Measurements from ENCODE around the gene PODXL.
A peak's percentile ranks its signal among the peaks of the same experiment; 100 is the strongest.
"Not testable (repeated sequence)": the region's sequence is repeated elsewhere in the genome, so short reads cannot be mapped to it uniquely, and the experiment has no call there.

The PODXL gene

DNA sequence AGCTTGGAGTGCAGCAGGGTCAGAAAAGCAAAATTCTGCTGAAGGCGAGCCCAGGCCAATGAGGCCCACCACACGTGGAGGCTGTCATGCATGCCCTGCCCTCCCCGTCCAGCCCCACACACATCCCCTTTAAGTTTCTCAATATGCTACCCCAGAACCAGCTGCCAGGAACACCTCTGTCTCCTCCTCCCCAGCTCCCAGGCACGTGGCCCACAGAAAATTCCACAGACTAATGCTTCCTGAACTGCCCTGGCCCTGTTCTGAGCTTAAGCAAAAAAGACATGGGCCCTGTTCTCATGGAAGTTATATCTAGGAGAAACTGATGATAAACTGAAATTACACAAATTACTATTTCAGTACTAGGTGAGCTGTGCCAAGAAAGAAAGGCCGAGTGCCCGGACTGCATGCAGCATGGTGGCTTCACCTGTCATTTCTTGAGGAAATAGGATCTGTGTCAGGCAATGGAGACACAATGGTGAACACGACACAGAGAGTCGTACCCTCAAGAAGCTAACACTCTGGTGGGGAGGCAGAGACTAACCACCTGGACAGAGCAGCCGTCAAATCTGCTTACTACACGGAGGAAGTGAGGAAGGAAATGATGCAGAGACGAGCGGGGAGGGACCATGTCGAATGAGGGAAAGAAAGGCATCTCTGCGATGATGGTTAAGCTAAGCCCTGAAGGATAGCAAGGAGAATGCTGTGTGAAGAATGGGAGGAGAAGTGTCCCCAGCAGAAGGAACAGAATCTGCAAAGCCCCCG, 44.5 kb downstream of the PODXL start:
- DNase-seq (ENCODE audit: low spot score), result no peak

DNA sequence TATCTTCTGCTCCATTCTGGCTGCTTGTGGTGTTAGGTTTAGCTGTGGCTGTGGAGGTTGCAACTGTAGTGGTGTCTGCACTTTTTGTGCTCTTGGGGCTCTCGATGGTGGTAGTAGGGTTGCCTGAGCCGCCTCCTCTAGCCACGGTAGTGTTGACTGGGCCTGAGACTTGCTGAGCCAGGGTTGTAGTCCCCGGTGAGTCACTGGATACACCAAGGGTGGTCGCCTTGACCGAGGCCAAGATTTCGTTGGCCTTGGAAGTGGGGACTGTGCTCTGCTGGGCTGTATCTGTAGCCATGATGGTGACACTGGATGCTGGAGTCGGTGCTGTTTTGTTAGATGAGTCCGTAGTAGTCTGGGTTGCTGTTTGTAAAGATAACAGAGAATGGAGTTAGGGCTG, 45.4 kb downstream of the PODXL start:
- DNase-seq (ENCODE audit: low spot score), result no peak

GRCh38 chr7:131509781-131510180, 46.6 kb downstream of the PODXL start:
- no peak for DNase-seq (ENCODE audit: low spot score)

GRCh38 chr7:131508754-131509486, 47.5 kb downstream of the PODXL start:
- DNase-seq (ENCODE audit: low spot score), result no peak

GRCh38 chr7:131507592-131508331, 48.7 kb downstream of the PODXL start:
- DNase-seq (ENCODE audit: low spot score), result peak; percentile 76

DNA sequence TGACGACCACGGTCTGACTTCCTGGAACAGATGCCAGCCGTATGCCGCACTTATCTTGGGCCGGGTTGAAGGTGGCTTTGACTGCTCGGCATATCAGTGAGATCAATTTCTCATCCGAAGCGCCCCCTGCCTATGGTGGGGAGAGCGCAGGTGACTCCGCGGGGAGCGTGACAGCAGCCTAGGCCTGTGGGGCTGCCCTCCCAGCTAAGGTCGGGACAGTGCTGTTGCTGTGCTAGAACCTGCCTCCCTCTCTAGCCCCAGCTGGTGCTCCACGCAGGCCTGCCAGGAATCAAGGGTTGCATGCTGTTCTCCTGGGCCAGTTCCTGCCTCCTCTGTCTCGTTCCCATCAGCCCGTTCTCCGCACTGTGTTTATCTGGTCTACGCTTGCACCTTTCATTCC, 49.8 kb downstream of the PODXL start:
- no peak for DNase-seq (ENCODE audit: low spot score)

- DNase-seq (ENCODE audit: low spot score), result no peak
These were observed 50.5 kb downstream of the PODXL start for GRCh38 chr7:131505636-131506557.

GRCh38 chr7:131505037-131505620, 51.3 kb downstream of the PODXL start:
- DNase-seq (ENCODE audit: low spot score), result not testable (repeated sequence)

- no peak for DNase-seq (ENCODE audit: low spot score)
These were observed 52.1 kb downstream of the PODXL start for GRCh38 chr7:131504157-131504899.

GRCh38 chr7:131503639-131504038, 52.8 kb downstream of the PODXL start:
- no peak for DNase-seq (ENCODE audit: low spot score)

DNA sequence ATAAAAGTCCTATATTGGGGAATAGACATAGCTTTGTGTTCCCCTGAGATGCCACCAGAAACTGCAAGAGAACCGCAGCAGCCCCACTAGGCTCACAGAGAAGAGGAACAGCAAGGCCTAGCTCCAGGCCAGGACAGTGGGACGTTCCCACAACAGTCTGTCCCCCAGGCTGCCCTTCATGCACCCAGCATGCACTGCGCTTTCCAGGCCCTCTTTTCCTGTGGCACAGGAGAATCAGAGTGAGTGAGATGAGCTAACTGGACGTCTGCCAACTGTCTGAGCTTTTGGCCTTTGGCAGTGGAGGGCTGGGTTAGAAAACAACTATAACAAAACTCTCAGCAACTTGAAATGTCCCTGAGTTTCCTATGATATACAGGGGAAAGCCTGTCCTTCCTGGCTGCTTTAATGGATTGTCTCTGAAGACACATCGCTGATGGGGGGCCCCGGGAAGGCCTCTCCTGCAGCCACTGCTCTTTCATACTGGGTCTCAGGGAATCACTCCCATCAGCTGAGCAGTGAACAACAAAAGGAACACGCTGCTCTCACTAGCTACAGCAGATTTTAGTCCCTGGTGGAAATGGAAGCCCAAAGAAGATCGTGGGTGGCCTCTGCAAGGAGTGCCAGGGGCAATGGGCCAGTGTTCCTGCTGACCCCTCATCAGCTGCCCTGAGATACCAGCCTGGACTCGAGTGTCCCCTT, 53.5 kb downstream of the PODXL start:
- no peak for DNase-seq (ENCODE audit: low spot score)

GRCh38 chr7:131501930-131502685, 54.3 kb downstream of the PODXL start:
- DNase-seq (ENCODE audit: low spot score), result no peak

GRCh38 chr7:131501422-131501821, 55.0 kb downstream of the PODXL start:
- no peak for DNase-seq (ENCODE audit: low spot score)

GRCh38 chr7:131500357-131500756, 56.1 kb downstream of the PODXL start:
- DNase-seq (ENCODE audit: low spot score), result no peak

- no peak for DNase-seq (ENCODE audit: low spot score)
These were observed 56.6 kb downstream of the PODXL start for GRCh38 chr7:131499801-131500200.

DNA sequence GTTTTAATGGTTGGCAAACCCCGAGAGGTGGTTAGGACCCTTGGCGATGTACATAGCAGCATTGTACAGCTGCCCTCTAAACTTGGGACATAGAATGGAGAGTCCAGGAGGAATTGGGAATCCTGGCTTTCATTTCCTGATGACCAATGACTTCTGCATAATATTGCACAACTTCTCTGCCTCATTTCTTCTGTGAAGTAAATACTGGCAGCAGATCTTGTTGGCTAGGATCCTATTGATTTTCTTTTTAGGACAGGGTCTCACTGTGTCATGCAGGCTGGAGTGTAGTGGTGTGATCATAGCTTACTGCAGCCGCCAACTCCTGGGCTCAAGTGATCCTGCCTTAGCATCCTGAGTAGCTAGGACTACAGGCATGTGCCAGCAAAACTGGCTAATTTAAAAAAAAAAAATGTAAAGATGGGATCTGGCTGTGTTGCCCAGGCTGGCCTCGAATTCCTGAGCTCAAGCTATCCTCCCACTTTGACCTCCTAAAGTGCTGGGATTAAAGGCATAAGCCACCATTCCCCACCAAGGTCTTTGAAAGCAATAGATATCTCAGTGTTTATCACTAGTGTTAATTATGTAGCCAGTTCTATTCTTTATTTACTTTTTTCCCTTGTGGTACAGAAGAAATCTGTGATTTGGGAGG, 58.1 kb downstream of the PODXL start:
- DNase-seq (ENCODE audit: low spot score), result no peak

DNA sequence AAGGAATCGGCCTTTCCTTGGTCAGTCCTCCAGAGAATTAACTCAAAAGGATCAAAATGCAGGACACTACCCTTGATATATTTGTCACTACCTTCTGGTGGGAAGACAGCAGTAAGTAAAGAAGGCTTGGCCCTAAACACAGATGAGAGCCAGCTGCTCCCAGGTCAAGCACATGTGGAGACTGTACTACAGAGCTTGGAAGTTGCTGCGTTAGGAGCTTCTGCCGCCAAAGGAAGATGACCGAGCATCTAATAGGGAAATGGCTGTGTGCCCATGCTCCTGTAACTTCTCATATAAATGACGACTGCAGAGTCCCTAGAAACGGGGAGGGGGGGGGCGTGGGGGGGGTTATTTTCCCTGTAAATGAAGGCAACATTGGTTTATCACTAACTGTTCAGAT, 59.0 kb downstream of the PODXL start:
- no peak for DNase-seq (ENCODE audit: low spot score)

DNA sequence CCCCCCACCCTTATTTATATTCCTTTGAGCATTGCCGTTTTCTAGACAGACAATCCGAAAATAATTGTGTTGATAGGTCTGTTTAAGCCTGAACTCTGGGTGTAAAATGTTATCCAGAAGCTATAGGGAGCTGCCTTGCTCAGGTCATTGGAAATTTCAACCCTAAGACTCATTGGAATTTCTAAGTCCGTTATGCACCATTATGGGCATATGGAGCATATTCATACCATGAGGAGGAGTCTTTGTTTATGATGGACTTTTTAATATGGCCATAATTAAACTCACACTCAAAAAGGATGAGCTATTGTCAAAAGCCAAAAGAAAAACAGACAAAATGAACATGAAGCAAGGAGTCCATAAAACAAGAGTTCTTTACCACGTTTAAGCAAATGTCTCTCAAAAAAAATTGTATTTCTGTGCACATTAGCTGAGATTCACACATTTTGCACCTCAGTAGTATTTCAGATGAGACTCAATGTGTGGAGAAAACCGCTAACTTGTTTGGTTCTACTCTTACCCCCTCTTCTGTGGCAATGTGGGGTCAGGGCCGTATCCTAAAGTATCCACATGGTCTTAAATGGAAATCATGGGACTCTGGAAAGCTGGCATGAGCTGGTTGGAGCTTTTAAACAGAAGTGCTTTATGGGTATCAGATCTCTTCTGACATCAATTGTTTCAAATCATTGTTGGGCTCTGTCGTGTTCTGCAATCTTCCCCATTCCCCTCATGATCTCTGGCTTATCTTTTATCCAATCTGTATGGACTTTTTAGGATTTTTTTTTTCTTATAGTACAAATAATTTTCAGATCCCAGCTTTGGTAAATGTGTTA, 60.5 kb downstream of the PODXL start:
- DNase-seq (ENCODE audit: low spot score), result no peak
